Measurements from ENCODE around the gene RBM8A.

DNA sequence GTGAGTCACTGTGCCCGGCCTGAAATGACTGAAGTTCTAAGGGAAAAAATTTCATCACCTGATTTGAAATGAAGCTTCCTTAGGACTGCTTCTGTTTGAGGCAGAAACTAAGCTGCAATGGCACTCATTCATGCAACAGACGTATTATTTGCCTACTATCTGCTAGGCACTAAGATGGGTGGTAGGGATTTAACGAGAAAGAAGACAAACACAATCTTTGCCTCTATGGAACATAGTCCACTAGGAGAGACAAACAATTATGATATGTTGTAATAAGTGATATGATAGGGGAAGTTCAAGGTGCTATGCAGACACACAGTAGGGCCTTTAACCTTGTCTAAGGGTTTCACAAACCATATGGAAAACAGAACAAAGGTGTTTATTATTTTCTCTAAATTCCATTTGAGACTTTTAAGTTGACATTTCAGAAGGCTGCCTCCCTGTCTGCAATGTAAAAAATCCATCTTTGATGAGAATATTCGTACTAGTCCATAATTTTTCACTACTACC, 19.2 kb upstream of the RBM8A start:
- no peak for TF ChIP-seq EZH2 (IDR thresholded peaks at IDR 0.05; ENCODE audit: low read length, unreplicated experiment)
- TF ChIP-seq, protein P1, sequence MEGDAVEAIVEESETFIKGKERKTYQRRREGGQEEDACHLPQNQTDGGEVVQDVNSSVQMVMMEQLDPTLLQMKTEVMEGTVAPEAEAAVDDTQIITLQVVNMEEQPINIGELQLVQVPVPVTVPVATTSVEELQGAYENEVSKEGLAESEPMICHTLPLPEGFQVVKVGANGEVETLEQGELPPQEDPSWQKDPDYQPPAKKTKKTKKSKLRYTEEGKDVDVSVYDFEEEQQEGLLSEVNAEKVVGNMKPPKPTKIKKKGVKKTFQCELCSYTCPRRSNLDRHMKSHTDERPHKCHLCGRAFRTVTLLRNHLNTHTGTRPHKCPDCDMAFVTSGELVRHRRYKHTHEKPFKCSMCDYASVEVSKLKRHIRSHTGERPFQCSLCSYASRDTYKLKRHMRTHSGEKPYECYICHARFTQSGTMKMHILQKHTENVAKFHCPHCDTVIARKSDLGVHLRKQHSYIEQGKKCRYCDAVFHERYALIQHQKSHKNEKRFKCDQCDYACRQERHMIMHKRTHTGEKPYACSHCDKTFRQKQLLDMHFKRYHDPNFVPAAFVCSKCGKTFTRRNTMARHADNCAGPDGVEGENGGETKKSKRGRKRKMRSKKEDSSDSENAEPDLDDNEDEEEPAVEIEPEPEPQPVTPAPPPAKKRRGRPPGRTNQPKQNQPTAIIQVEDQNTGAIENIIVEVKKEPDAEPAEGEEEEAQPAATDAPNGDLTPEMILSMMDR (conservative IDR thresholded peaks at IDR 0.05; ENCODE audit: low read depth, low read length): no peak

All from PC-3 (cell line).